ENCODE data around the gene VPS13C. TPM values are rescaled to one million over a fixed set of nuclear protein-coding genes. Genes with fewer than 3 reads are reported as not detected.

Gene VPS13C
- total RNA-seq, 1 experiment from 2014 or later, result 20.9 TPM

DNA sequence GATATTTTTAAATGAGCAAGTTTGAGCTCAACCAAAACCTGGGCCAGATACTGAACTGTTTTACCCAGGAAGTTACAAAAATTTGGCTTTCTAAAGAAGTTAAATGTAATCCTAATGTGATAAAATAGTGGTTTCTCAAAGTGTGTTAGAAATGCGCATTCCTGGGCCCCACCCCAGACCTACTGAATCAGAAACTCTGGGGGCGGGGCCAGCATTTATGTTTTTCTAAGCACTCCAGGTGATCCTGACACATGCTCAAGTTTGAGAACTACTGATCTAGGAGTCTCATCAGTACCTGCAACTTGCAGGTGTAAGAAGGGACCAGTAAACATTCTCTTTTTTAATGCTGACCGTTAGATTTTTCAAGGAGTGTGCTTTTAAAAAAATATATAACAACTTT lies 190.6 kb downstream of the VPS13C start:
- H3K9me3 Mint-ChIP-seq, result no peaks in the 10 kb centered on the region
- ATAC-seq, result no peak
- H3K27me3 Mint-ChIP-seq (ENCODE audit: low read depth), result no peaks in the 10 kb centered on the region
- CTCF ChIA-PET, result interaction anchor here (1.2 kb wide), 1 partner anchor 36 kb away, joined by 4 read pairs; no protein-coding TSS in a partner anchor
- H3K36me3 Mint-ChIP-seq, result peaks cover 5% of the 10 kb centered on the region; the same call in 1 of the 2 replicates
- POLR2A ChIA-PET, result no interaction called here
- H3K4me1 Mint-ChIP-seq, result peaks cover 11% of the 10 kb centered on the region
- no peak overlapping the region for H3K27ac Mint-ChIP-seq
- TF ChIP-seq, protein P1, sequence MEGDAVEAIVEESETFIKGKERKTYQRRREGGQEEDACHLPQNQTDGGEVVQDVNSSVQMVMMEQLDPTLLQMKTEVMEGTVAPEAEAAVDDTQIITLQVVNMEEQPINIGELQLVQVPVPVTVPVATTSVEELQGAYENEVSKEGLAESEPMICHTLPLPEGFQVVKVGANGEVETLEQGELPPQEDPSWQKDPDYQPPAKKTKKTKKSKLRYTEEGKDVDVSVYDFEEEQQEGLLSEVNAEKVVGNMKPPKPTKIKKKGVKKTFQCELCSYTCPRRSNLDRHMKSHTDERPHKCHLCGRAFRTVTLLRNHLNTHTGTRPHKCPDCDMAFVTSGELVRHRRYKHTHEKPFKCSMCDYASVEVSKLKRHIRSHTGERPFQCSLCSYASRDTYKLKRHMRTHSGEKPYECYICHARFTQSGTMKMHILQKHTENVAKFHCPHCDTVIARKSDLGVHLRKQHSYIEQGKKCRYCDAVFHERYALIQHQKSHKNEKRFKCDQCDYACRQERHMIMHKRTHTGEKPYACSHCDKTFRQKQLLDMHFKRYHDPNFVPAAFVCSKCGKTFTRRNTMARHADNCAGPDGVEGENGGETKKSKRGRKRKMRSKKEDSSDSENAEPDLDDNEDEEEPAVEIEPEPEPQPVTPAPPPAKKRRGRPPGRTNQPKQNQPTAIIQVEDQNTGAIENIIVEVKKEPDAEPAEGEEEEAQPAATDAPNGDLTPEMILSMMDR (IDR thresholded peaks at IDR 0.05), result no peak
- TF ChIP-seq, protein P2, sequence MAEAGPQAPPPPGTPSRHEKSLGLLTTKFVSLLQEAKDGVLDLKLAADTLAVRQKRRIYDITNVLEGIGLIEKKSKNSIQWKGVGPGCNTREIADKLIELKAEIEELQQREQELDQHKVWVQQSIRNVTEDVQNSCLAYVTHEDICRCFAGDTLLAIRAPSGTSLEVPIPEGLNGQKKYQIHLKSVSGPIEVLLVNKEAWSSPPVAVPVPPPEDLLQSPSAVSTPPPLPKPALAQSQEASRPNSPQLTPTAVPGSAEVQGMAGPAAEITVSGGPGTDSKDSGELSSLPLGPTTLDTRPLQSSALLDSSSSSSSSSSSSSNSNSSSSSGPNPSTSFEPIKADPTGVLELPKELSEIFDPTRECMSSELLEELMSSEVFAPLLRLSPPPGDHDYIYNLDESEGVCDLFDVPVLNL (CRISPR knock-in tag; IDR thresholded peaks at IDR 0.05; ENCODE audit: borderline replicate concordance, low read depth), result no peak
- TF ChIP-seq, protein P3, sequence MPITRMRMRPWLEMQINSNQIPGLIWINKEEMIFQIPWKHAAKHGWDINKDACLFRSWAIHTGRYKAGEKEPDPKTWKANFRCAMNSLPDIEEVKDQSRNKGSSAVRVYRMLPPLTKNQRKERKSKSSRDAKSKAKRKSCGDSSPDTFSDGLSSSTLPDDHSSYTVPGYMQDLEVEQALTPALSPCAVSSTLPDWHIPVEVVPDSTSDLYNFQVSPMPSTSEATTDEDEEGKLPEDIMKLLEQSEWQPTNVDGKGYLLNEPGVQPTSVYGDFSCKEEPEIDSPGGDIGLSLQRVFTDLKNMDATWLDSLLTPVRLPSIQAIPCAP (CRISPR knock-in tag; IDR thresholded peaks at IDR 0.05), result no peak
- TF ChIP-seq SMAD4 (CRISPR knock-in tag; IDR thresholded peaks at IDR 0.05), result no peak
- TF ChIP-seq RORB (CRISPR knock-in tag; IDR thresholded peaks at IDR 0.05), result no peak
- TF ChIP-seq, protein P4, sequence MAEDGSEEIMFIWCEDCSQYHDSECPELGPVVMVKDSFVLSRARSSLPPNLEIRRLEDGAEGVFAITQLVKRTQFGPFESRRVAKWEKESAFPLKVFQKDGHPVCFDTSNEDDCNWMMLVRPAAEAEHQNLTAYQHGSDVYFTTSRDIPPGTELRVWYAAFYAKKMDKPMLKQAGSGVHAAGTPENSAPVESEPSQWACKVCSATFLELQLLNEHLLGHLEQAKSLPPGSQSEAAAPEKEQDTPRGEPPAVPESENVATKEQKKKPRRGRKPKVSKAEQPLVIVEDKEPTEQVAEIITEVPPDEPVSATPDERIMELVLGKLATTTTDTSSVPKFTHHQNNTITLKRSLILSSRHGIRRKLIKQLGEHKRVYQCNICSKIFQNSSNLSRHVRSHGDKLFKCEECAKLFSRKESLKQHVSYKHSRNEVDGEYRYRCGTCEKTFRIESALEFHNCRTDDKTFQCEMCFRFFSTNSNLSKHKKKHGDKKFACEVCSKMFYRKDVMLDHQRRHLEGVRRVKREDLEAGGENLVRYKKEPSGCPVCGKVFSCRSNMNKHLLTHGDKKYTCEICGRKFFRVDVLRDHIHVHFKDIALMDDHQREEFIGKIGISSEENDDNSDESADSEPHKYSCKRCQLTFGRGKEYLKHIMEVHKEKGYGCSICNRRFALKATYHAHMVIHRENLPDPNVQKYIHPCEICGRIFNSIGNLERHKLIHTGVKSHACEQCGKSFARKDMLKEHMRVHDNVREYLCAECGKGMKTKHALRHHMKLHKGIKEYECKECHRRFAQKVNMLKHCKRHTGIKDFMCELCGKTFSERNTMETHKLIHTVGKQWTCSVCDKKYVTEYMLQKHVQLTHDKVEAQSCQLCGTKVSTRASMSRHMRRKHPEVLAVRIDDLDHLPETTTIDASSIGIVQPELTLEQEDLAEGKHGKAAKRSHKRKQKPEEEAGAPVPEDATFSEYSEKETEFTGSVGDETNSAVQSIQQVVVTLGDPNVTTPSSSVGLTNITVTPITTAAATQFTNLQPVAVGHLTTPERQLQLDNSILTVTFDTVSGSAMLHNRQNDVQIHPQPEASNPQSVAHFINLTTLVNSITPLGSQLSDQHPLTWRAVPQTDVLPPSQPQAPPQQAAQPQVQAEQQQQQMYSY (CRISPR knock-in tag; IDR thresholded peaks at IDR 0.05), result no peak
- TF ChIP-seq, protein P5, sequence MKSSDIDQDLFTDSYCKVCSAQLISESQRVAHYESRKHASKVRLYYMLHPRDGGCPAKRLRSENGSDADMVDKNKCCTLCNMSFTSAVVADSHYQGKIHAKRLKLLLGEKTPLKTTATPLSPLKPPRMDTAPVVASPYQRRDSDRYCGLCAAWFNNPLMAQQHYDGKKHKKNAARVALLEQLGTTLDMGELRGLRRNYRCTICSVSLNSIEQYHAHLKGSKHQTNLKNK (CRISPR knock-in tag; IDR thresholded peaks at IDR 0.05), result no peak
- TF ChIP-seq, protein P6, sequence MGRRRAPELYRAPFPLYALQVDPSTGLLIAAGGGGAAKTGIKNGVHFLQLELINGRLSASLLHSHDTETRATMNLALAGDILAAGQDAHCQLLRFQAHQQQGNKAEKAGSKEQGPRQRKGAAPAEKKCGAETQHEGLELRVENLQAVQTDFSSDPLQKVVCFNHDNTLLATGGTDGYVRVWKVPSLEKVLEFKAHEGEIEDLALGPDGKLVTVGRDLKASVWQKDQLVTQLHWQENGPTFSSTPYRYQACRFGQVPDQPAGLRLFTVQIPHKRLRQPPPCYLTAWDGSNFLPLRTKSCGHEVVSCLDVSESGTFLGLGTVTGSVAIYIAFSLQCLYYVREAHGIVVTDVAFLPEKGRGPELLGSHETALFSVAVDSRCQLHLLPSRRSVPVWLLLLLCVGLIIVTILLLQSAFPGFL (CRISPR knock-in tag; IDR thresholded peaks at IDR 0.05; ENCODE audit: borderline replicate concordance), result no peak
- TF ChIP-seq GTF2I (CRISPR knock-in tag; conservative IDR thresholded peaks at IDR 0.05), result no peak
- no peak overlapping the region for H3K4me3 Mint-ChIP-seq
- no peak for DNase-seq (ENCODE audit: low spot score)

DNA sequence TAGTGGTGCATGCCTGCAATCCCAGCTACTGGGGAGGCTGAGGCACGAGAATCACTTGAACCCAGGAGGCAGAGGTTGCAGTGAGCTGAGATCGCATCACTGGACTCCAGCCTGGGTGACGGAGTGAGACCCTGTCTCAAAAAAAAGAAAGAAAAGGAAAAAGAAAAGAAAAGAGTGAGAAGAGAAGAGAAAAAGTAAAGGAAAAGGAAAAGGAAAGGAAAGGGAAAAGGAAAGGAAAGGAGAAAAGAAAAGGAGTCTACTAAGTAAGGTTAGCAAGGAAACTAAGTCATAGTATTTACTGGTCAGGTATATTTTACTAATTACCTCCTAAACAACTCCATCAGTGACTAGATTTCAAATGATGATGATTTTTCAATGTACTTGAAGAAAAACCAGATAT lies 198.3 kb downstream of the VPS13C start:
- Mint-ChIP-seq H3K4me3 (no peak overlapping the region), H3K9me3 (no peaks in the 10 kb centered on the region), H3K36me3 (no peaks in the 10 kb centered on the region), H3K27ac (no peak overlapping the region), H3K27me3 (ENCODE audit: low read depth) (no peaks in the 10 kb centered on the region), H3K4me1 (no peaks in the 10 kb centered on the region)
- DNase-seq (ENCODE audit: low spot score), result no peak
- ChIA-PET CTCF (interaction anchor here (1.5 kb wide), 1 partner anchor 10 kb away, joined by 4 read pairs; no protein-coding TSS in a partner anchor), POLR2A (no interaction called here)
- no peak for ATAC-seq
- TF ChIP-seq PRRX2 (CRISPR knock-in tag; IDR thresholded peaks at IDR 0.05) (no peak), JAZF1 (CRISPR knock-in tag; IDR thresholded peaks at IDR 0.05) (no peak), KAT7 (CRISPR knock-in tag; IDR thresholded peaks at IDR 0.05; ENCODE audit: borderline replicate concordance) (no peak), TEAD4 (CRISPR knock-in tag; IDR thresholded peaks at IDR 0.05) (no peak), FOXP1 (CRISPR knock-in tag; IDR thresholded peaks at IDR 0.05; ENCODE audit: borderline replicate concordance) (no peak), MYBL2 (CRISPR knock-in tag; IDR thresholded peaks at IDR 0.05) (no peak), ZNF396 (CRISPR knock-in tag; IDR thresholded peaks at IDR 0.05; ENCODE audit: borderline replicate concordance) (no peak), NR3C1 (CRISPR knock-in tag; conservative IDR thresholded peaks at IDR 0.05; ENCODE audit: low read depth) (no peak), TP53 (CRISPR knock-in tag; IDR thresholded peaks at IDR 0.05) (no peak), SOX15 (CRISPR knock-in tag; IDR thresholded peaks at IDR 0.05) (no peak)
- TF ChIP-seq, protein P7, sequence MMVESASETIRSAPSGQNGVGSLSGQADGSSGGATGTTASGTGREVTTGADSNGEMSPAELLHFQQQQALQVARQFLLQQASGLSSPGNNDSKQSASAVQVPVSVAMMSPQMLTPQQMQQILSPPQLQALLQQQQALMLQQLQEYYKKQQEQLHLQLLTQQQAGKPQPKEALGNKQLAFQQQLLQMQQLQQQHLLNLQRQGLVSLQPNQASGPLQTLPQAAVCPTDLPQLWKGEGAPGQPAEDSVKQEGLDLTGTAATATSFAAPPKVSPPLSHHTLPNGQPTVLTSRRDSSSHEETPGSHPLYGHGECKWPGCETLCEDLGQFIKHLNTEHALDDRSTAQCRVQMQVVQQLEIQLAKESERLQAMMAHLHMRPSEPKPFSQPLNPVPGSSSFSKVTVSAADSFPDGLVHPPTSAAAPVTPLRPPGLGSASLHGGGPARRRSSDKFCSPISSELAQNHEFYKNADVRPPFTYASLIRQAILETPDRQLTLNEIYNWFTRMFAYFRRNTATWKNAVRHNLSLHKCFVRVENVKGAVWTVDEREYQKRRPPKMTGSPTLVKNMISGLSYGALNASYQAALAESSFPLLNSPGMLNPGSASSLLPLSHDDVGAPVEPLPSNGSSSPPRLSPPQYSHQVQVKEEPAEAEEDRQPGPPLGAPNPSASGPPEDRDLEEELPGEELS (CRISPR knock-in tag; IDR thresholded peaks at IDR 0.05), result no peak
- TF ChIP-seq, protein P8, sequence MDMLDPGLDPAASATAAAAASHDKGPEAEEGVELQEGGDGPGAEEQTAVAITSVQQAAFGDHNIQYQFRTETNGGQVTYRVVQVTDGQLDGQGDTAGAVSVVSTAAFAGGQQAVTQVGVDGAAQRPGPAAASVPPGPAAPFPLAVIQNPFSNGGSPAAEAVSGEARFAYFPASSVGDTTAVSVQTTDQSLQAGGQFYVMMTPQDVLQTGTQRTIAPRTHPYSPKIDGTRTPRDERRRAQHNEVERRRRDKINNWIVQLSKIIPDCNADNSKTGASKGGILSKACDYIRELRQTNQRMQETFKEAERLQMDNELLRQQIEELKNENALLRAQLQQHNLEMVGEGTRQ (CRISPR knock-in tag; IDR thresholded peaks at IDR 0.05), result no peak
- TF ChIP-seq, protein P9, sequence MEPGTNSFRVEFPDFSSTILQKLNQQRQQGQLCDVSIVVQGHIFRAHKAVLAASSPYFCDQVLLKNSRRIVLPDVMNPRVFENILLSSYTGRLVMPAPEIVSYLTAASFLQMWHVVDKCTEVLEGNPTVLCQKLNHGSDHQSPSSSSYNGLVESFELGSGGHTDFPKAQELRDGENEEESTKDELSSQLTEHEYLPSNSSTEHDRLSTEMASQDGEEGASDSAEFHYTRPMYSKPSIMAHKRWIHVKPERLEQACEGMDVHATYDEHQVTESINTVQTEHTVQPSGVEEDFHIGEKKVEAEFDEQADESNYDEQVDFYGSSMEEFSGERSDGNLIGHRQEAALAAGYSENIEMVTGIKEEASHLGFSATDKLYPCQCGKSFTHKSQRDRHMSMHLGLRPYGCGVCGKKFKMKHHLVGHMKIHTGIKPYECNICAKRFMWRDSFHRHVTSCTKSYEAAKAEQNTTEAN (CRISPR knock-in tag; IDR thresholded peaks at IDR 0.05), result no peak

All from WTC11 (cell line).